Muscle layer of colon (tissue), 2 donors: ENCODE measurements around the gene CHRNB4.

Experiments used
- H3K27ac ChIP-seq: one replicate; pipeline ENCODE4 v1.7.0; 2013; ENCODE audit warnings: low read depth, mild to moderate bottlenecking, low read length, moderate library complexity
- H3K27me3 ChIP-seq, 2 donors: one replicate each; pipeline ENCODE4 v1.7.0; 2013; ENCODE audit warnings: low read length in 2 of 2, mild to moderate bottlenecking in 2 of 2; ENCODE audit not compliant: insufficient read depth in 2 of 2, control insufficient read depth in 1 of 2
- H3K36me3 ChIP-seq: one replicate; pipeline ENCODE4 v1.7.0; 2013; ENCODE audit warnings: mild to moderate bottlenecking, low read length; ENCODE audit not compliant: insufficient read depth
- H3K4me1 ChIP-seq: one replicate; pipeline ENCODE4 v1.7.0; 2013; ENCODE audit warnings: mild to moderate bottlenecking, low read length; ENCODE audit not compliant: insufficient read depth
- H3K4me3 ChIP-seq, 2 donors: one replicate each; pipeline ENCODE4 v1.7.0; 2013; ENCODE audit warnings: low read length in 2 of 2, low read depth in 1 of 2, mild to moderate bottlenecking in 1 of 2, moderate library complexity in 1 of 2
- H3K9ac ChIP-seq: one replicate; pipeline ENCODE4 v1.7.0; 2013; ENCODE audit warnings: low read length
- H3K9me3 ChIP-seq: one replicate; pipeline ENCODE4 v1.7.0; 2013; ENCODE audit warnings: mild to moderate bottlenecking, low read length
- donor health status: abdominal sarcoma.
- donor health status: Adenocarcinoma of cecum.

CHRNB4 gene

DNA sequence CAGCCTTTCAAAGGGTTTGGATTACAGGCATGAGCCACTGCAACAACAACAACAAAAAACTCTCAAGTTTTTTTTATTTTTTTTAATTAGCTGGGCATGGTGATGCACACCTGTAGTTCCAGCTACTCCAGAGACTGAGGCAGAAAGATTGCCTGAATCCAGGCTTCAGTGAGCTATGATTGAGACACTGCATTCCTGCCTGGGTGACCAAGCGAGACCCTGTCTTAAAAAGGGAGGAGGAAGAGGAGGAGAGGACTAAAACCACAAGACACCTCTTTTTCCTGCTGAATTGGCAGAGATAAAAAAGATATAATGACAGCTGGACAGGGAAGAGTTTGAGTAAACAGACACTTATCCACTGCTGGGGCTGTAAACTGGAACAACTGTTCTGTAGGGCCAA is 22.7 kb upstream of the CHRNB4 start:
- no peaks in the 10 kb centered on the region for H3K4me1 ChIP-seq
- H3K4me3 ChIP-seq = no peak overlapping the region
- no peak overlapping the region for H3K27ac ChIP-seq
- no peaks in the 10 kb centered on the region for H3K9me3 ChIP-seq
- no peak overlapping the region for H3K9ac ChIP-seq
- no peaks in the 10 kb centered on the region for H3K27me3 ChIP-seq
- H3K36me3 ChIP-seq = no peaks in the 10 kb centered on the region

DNA sequence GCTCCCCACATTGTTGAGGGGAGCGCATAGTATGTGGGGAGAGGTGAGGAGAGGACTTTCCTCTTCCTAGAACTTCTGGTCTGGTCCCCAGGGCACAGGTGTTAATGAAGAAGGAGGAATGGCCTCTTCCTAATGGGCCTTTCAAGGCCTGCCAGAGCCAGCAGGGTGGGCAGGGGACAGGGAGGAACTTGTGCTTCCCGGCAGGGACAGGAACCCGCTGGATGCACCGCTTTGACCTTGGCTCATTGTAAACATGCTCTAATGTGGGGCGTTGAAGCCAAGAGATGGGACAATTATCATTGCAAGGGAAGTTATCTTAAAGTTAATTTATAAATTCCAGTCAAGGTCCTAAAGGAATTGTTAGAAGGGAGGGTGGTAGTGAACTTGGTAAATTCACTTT is 21.0 kb upstream of the CHRNB4 start:
- Histone ChIP-seq H3K4me3 (no peak overlapping the region), H3K36me3 (no peaks in the 10 kb centered on the region), H3K4me1 (no peaks in the 10 kb centered on the region), H3K27me3 (no peaks in the 10 kb centered on the region), H3K9ac (no peak overlapping the region), H3K27ac (no peak overlapping the region), H3K9me3 (no peaks in the 10 kb centered on the region)

DNA sequence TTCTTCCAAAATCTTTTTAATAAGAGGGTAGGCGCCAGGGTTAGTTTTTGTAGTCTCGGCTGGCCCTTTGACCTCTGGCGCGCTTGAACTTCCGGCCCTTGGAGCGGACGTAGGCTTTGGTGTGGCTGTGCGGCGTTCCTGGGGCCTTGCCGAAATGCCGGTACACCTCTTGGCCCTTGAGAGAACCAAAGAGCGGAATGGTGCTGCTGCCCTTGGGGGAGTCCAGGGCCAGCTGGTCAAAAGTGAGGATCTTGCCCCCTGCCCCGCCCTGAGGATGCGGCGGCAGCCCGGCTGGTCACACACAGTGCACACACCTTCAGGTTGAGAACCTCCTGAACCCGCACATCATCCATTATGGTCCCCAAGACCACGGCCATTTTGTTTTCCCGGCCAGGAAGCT is 20.0 kb upstream of the CHRNB4 start:
- no peaks in the 10 kb centered on the region for H3K27me3 ChIP-seq
- no peaks in the 10 kb centered on the region for H3K9me3 ChIP-seq
- H3K4me3 ChIP-seq = no peak overlapping the region
- H3K9ac ChIP-seq = no peak overlapping the region
- no peaks in the 10 kb centered on the region for H3K4me1 ChIP-seq
- no peaks in the 10 kb centered on the region for H3K36me3 ChIP-seq
- no peak overlapping the region for H3K27ac ChIP-seq

DNA sequence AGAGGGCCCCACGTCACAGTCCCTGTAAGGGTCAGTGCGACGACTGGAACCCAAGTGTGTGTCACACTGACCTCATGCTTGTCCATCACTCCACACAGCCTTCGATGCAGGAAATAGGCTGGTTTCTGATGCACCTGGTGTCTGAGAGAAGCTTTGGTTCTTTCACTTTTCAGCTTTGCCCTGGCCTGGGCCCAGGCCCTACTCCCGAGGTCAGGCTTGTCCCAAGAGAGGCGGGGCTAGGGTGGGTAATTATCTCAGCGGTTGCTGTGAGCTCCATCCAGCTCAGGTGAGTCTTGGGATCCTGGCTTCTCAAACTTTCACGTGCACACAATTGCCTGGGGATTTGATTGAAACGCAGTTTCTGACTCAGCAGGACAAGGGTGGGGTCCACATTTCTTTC is 19.6 kb upstream of the CHRNB4 start:
- Histone ChIP-seq H3K36me3 (no peaks in the 10 kb centered on the region), H3K27ac (no peak overlapping the region), H3K9me3 (no peaks in the 10 kb centered on the region), H3K9ac (no peak overlapping the region), H3K4me1 (no peaks in the 10 kb centered on the region), H3K27me3 (no peaks in the 10 kb centered on the region), H3K4me3 (no peak overlapping the region)

DNA sequence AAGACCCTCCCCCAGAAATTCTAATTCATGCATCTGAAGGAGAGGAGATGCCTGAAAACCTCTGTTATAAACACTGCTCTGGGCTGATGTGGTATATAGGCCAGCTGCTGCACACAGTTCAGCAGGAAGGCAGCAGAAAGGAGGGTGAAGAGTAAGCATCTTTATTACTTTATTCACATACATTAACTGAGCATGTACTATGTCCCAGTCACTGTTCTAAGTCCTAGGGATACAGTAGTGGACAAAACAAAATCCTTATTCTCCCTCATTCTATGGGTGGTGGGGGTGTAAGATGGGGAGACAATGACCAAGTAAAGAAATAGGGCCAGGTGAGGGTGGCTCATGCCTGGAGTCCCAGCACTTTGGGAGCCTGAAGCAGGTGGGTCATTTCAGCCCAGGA is 17.8 kb upstream of the CHRNB4 start:
- no peak overlapping the region for H3K9ac ChIP-seq
- H3K9me3 ChIP-seq = no peaks in the 10 kb centered on the region
- H3K4me1 ChIP-seq = no peaks in the 10 kb centered on the region
- no peaks in the 10 kb centered on the region for H3K27me3 ChIP-seq
- H3K4me3 ChIP-seq = no peak overlapping the region
- H3K36me3 ChIP-seq = no peaks in the 10 kb centered on the region
- H3K27ac ChIP-seq = no peak overlapping the region

DNA sequence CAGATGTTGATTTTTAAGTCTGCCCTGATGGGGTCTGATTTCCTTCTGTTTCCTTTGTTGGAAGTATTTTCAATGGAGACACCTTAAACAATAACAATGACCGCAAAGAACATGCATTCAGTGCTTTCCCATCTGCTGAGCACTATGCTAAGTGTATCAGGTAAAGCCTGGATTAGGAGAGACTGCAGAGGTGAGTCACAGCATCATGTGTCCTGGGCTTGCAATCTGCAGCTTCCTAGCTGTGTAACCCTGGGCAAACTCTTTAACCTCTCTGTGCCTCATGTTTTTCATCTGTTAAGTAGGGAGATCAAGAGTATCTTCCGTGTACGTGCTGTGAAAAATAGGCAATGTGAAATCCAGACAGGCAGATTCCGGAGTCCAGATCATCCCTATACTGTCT is 13.3 kb upstream of the CHRNB4 start:
- no peaks in the 10 kb centered on the region for H3K4me1 ChIP-seq
- H3K36me3 ChIP-seq = no peaks in the 10 kb centered on the region
- no peaks in the 10 kb centered on the region for H3K9me3 ChIP-seq
- H3K4me3 ChIP-seq = no peak overlapping the region
- no peak overlapping the region for H3K9ac ChIP-seq
- H3K27ac ChIP-seq = no peak overlapping the region
- no peaks in the 10 kb centered on the region for H3K27me3 ChIP-seq

DNA sequence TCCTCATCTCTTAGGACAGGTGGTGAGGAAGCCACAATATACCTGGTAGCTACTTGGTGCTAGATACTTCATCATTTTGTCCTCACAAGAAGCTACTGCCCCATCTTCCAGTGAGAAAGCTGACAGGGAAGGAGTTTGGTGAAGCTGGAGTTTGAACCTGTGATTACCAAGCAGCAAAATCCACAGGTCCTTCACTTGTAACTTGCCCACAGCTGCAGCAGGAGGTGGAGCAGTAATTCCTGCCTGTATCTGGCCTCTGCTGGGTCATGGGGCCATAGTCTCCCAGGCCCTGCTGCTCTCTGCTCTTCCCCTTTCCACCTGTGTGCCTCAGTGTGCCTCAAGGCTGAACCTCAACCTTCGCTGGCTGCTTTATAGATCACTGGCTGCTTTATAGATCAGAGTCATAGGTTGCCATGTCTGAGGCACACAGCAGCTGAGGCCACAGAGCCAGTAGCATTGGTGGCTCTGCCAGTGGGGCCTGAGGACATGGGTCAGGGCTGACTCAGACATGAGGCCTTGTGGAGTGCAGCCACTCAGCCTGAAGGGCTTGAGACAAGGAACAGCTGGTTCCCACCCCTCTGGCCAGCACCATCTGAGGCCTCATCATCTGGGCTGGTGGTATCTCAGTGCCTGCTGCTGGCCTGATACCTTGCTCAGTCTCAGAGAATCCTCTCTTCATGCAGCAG is 11.1 kb upstream of the CHRNB4 start:
- Histone ChIP-seq H3K9me3 (no peaks in the 10 kb centered on the region), H3K27ac (no peak overlapping the region), H3K27me3 (no peaks in the 10 kb centered on the region), H3K9ac (no peak overlapping the region), H3K4me1 (no peaks in the 10 kb centered on the region), H3K36me3 (no peaks in the 10 kb centered on the region), H3K4me3 (no peak overlapping the region)

DNA sequence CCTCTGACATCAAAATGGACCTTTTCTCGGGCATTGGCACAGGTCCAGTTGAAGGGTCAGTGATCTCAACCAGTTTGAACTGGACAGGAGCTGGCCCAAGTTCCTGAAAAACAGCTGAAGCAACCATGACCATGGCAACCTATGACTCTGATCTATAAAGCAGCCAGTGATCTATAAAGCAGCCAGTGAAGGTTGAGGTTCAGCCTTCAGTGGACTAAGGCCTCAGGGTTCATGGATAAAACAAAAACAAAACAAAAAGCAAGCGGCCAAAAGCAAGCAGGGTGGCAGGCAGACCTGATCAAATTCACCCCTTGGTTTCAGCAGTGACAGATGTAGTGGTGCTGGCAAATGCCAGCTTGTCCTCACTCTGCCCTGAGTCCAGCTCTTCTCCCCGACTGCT is 10.0 kb upstream of the CHRNB4 start:
- Histone ChIP-seq H3K9me3 (no peaks in the 10 kb centered on the region), H3K4me3 (no peak overlapping the region)

DNA sequence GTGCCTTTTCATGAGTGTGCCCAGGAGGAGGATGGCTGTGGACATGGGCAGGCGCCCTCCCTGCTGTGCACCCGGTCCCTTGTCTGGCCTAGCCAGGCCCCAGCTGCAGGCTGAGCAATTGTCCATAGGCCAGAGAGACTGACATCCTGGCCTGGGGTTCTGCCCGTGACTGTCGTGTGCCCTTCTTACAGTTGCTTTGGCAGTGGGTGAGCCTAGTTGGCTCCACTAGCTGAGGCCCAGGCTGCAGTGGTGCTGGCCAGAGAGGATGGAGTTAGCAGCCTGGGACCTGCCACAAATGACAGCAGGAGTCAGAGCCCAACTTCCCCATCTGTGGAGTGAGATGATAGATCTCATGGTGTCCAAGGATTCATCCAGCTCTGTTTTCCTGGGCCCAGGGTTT is 9.0 kb upstream of the CHRNB4 start:
- Histone ChIP-seq H3K4me1 (no peaks in the 10 kb centered on the region), H3K9me3 (no peaks in the 10 kb centered on the region), H3K27me3 (no peaks in the 10 kb centered on the region), H3K27ac (no peak overlapping the region), H3K9ac (no peak overlapping the region), H3K4me3 (no peak overlapping the region), H3K36me3 (no peaks in the 10 kb centered on the region)

More for the DNA sequence above, 10.0 kb upstream of the CHRNB4 start:
- H3K9ac ChIP-seq = no peak overlapping the region
- H3K27ac ChIP-seq = no peak overlapping the region
- H3K36me3 ChIP-seq = no peaks in the 10 kb centered on the region
- no peaks in the 10 kb centered on the region for H3K27me3 ChIP-seq
- H3K4me1 ChIP-seq = no peaks in the 10 kb centered on the region

DNA sequence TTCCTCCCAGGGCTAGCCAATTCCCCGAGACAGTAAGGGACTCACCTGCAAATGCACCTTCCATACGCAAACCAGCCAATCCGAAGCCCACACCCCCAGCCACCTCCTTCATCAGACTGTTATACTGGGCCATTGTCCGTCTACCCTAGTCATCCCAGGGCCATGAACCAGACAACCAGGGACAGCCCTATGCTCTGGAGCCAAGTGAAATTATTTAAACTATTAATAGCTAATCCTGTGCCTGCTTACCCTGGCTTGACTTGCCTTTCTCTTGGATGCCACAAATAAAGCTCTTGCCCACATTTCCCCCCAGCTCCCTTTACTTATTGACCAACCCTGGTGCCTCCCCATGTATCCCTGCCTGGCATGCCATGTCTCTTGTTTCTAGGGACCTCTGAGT is 4.0 kb upstream of the CHRNB4 start:
- no peaks in the 10 kb centered on the region for H3K27me3 ChIP-seq
- no peak overlapping the region for H3K4me3 ChIP-seq
- H3K36me3 ChIP-seq = no peaks in the 10 kb centered on the region
- no peaks in the 10 kb centered on the region for H3K9me3 ChIP-seq
- H3K9ac ChIP-seq = no peak overlapping the region
- H3K27ac ChIP-seq = no peak overlapping the region
- H3K4me1 ChIP-seq = peaks cover 6% of the 10 kb centered on the region

DNA sequence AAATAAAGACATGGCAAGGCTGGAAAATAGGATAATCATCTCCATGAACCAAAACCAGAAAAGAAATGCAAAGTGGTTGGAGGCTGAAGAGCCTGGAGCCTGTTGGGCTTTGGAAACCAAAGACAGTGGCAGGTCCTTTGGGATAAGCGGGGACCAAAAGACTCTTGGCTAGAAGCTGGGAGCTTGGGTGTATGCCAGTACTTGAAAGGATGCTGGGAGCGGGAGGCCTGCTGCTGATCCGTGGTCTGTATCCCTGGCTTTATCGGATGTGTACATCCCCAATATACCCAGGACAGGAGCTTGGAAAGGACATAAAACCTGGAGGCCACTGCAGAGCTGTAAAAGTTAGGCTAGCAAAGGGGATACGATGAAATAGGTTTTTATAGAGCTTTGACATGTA is 1.3 kb upstream of the CHRNB4 start:
- no peaks in the 10 kb centered on the region for H3K9me3 ChIP-seq
- H3K36me3 ChIP-seq = no peaks in the 10 kb centered on the region
- no peak overlapping the region for H3K9ac ChIP-seq
- H3K27ac ChIP-seq = no peak overlapping the region
- peaks cover 6% of the 10 kb centered on the region for H3K4me1 ChIP-seq
- H3K27me3 ChIP-seq = no peaks in the 10 kb centered on the region
- no peak overlapping the region for H3K4me3 ChIP-seq

DNA sequence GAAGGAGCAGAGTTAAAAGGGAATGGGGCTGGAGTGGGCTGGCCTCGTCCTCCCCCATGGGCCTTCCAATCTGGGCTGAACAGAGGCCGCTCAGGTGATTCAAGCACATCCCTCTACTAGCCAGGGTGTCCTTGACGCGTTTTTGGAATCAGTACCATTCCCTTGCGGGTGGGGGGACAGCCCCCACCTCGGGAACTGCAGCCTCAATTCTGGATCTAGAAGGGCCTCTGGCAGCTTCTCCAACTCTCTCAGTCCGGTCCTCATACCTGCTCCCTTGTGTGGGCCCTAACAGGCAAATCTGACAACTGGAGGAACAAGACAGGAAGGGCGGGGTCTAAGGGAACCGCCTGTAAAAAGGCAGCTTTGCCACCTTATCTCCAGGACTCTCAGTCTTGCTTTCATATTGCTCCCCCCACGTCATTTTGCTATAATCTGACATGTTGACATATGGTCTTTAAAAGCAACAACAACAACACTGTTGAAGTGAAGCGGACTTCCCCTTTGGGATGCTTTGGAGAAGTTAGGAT is 802 bp upstream of the CHRNB4 start:
- H3K9me3 ChIP-seq = no peaks in the 10 kb centered on the region
- H3K4me1 ChIP-seq = peaks cover 6% of the 10 kb centered on the region
- no peaks in the 10 kb centered on the region for H3K27me3 ChIP-seq
- H3K4me3 ChIP-seq = peak overlapping the region in 1 of 2 donors; percentile 61
- no peak overlapping the region for H3K9ac ChIP-seq
- no peaks in the 10 kb centered on the region for H3K36me3 ChIP-seq
- no peak overlapping the region for H3K27ac ChIP-seq
